Measurements from ENCODE around the gene ZKSCAN3. TPM values are rescaled to one million over a fixed set of nuclear protein-coding genes. Genes with fewer than 3 reads are reported as not detected.

The ZKSCAN3 gene
- total and polyA plus RNA-seq, 10 of the 15 experiments (the other 5 are each of a cell fraction or from before 2014, with no cell fraction given): 0.86 to 4.3 (median 3.1) TPM

DNA sequence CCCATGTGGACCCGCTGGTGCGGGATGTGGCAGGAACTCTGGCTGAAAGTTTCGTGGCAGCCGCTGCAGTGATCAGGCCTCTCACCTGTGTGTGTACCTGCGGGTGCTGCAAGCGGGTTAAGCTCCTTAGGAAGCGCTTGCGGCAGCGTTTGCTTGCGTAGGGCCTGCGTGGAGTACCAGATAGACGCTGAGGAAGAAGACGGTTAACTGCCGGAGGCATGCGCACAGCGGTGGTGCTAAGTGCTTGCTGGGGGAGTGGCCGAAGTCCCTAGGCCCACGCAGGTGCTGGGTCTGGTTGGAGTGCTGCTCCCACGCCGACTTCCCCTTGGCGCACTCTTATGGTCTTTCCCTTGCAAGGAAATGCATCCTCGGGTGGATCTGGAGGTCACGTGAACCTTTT is 36.8 kb upstream of the ZKSCAN3 start:
- DNase-seq (ENCODE audit: low read depth, low spot score) (no peak), FAIRE-seq (no peak), ATAC-seq (no peak)
- Histone ChIP-seq H3K9ac (ENCODE audit: control insufficient read depth, insufficient read depth, low read length) (no peak overlapping the region), H3K27ac (ENCODE audit: control insufficient read depth, insufficient read depth) (no peak overlapping the region), H3K36me3 (ENCODE audit: control insufficient read depth in 2 of 2, insufficient read depth in 2 of 2, low read length in 1 of 2) (no peaks in the 10 kb centered on the region), H3K79me2 (ENCODE audit: control insufficient read depth, insufficient read depth, low read length) (no peaks in the 10 kb centered on the region), H3K4me3 (no peak overlapping the region), H2AFZ (ENCODE audit: control insufficient read depth, low read depth, low read length) (no peak overlapping the region), H4K20me1 (ENCODE audit: control insufficient read depth, insufficient read depth) (no peaks in the 10 kb centered on the region), H3K4me2 (ENCODE audit: control insufficient read depth, insufficient read depth) (no peak overlapping the region), H3K27me3 (replicated peaks in 1 of 2; ENCODE audit: control insufficient read depth in 2 of 2, insufficient read depth in 2 of 2, low read length in 1 of 2) (no peaks in the 10 kb centered on the region), H3K9me3 (replicated peaks; ENCODE audit: control insufficient read depth, insufficient read depth, low read length) (no peaks in the 10 kb centered on the region), H3K4me1 (ENCODE audit: control insufficient read depth, insufficient read depth, low read length) (no peaks in the 10 kb centered on the region; the same call in 1 of the 2 replicates)
- ChIA-PET RAD21 (ENCODE audit: unreplicated experiment) (no interaction called here), CTCF (interaction anchor here (0.7 to 1.7 kb wide), 2 partner anchors 27 to 70 kb away, joined by 3 to 6 read pairs; no protein-coding TSS in a partner anchor), SMC1A (ENCODE audit: uncharacterized antibody, unreplicated experiment) (interaction anchor here (0.7 to 1.6 kb wide), 2 partner anchors 15 to 37 kb away, joined by 3 to 4 read pairs; partner anchors contain the start of gene ZKSCAN3), POLR2A (no interaction called here)
- 86% methylated on average over 23 of the region's 23 CpGs for WGBS (ENCODE audit: insufficient coverage, insufficient replicate concordance, low lambda C conversion rate, missing lambda C conversion rate)
- BruUV-seq (replicated peaks): no TSS peak
- in situ Hi-C loops (cut with MboI) (no loop called here), intact Hi-C loops (cut with micrococcal nuclease; ENCODE audit: unreplicated experiment) (no loop called here)
- TF ChIP-seq PML (IDR thresholded peaks at IDR 0.05; ENCODE audit: low read length): no peak
- TF ChIP-seq SREBF1 (IDR thresholded peaks at IDR 0.05; ENCODE audit: low read length): no peak
- no peak for TF ChIP-seq STAT3 (IDR thresholded peaks at IDR 0.05; ENCODE audit: low read depth, low read length)

DNA sequence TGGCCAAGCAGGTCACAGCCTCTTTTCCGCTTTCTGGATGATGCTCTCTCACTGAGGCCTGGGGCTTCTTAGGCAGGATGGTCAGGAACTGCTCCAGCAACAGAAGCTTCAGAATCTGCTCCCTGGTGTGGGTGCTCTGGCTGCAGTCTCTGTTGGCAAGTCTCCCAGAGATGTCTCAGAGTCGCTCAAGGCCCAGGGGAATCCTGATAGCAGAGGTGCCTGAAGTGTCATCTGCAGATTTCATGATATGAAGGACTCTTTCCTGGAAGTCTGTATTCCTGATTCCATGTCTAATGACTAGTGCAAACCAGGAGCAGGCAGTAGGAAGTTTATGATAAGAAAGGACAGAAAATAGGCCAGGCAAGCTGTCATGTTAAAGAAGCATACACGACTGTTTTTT is 34.1 kb upstream of the ZKSCAN3 start:
- WGBS (ENCODE audit: insufficient coverage, insufficient replicate concordance, low lambda C conversion rate, missing lambda C conversion rate): 43% methylated on average over 3 of the region's 3 CpGs
- TF ChIP-seq RAD21 (IDR thresholded peaks at IDR 0.05; ENCODE audit: insufficient read depth, low read depth, low read length) (no peak), E2F4 (IDR thresholded peaks at IDR 0.05; ENCODE audit: low read depth, low read length) (no peak), PAX5 (IDR thresholded peaks at IDR 0.05; ENCODE audit: borderline replicate concordance, low read depth, low read length) (no peak), TCF3 (IDR thresholded peaks at IDR 0.05; ENCODE audit: borderline replicate concordance, insufficient read depth, low read depth, low read length) (no peak), CBX5 (IDR thresholded peaks at IDR 0.05; ENCODE audit: low read depth) (no peak), ZNF24 (IDR thresholded peaks at IDR 0.05) (no peak), ZSCAN29 (IDR thresholded peaks at IDR 0.05) (no peak), SUPT20H (IDR thresholded peaks at IDR 0.05; ENCODE audit: borderline replicate concordance, control insufficient read depth, low read depth, low read length) (no peak), ZBED1 (IDR thresholded peaks at IDR 0.05; ENCODE audit: borderline replicate concordance) (no peak), MYB (IDR thresholded peaks at IDR 0.05; ENCODE audit: borderline replicate concordance, low read depth, low read length) (no peak)
- TF ChIP-seq, protein P1, sequence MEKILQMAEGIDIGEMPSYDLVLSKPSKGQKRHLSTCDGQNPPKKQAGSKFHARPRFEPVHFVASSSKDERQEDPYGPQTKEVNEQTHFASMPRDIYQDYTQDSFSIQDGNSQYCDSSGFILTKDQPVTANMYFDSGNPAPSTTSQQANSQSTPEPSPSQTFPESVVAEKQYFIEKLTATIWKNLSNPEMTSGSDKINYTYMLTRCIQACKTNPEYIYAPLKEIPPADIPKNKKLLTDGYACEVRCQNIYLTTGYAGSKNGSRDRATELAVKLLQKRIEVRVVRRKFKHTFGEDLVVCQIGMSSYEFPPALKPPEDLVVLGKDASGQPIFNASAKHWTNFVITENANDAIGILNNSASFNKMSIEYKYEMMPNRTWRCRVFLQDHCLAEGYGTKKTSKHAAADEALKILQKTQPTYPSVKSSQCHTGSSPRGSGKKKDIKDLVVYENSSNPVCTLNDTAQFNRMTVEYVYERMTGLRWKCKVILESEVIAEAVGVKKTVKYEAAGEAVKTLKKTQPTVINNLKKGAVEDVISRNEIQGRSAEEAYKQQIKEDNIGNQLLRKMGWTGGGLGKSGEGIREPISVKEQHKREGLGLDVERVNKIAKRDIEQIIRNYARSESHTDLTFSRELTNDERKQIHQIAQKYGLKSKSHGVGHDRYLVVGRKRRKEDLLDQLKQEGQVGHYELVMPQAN (conservative IDR thresholded peaks at IDR 0.05): no peak

More for the DNA sequence above, 34.1 kb upstream of the ZKSCAN3 start:
- Histone ChIP-seq H3K9ac (ENCODE audit: control insufficient read depth, insufficient read depth, low read length) (no peak overlapping the region), H3K4me2 (ENCODE audit: control insufficient read depth, insufficient read depth) (no peak overlapping the region), H3K36me3 (ENCODE audit: control insufficient read depth in 2 of 2, insufficient read depth in 2 of 2, low read length in 1 of 2) (no peaks in the 10 kb centered on the region), H3K9me3 (replicated peaks; ENCODE audit: control insufficient read depth, insufficient read depth, low read length) (no peaks in the 10 kb centered on the region), H3K79me2 (ENCODE audit: control insufficient read depth, insufficient read depth, low read length) (no peaks in the 10 kb centered on the region), H3K4me3 (no peak overlapping the region), H2AFZ (ENCODE audit: control insufficient read depth, low read depth, low read length) (no peak overlapping the region), H3K27ac (ENCODE audit: control insufficient read depth, insufficient read depth) (no peak overlapping the region), H3K4me1 (ENCODE audit: control insufficient read depth, insufficient read depth, low read length) (no peaks in the 10 kb centered on the region; the same call in 1 of the 2 replicates), H3K27me3 (replicated peaks in 1 of 2; ENCODE audit: control insufficient read depth in 2 of 2, insufficient read depth in 2 of 2, low read length in 1 of 2) (no peaks in the 10 kb centered on the region), H4K20me1 (ENCODE audit: control insufficient read depth, insufficient read depth) (no peaks in the 10 kb centered on the region)
- ChIA-PET SMC1A (ENCODE audit: uncharacterized antibody, unreplicated experiment) (no interaction called here), POLR2A (no interaction called here), RAD21 (ENCODE audit: unreplicated experiment) (no interaction called here), CTCF (no interaction called here)
- no TSS peak for BruUV-seq (replicated peaks)
- no peak for DNase-seq (ENCODE audit: low read depth, low spot score)
- in situ Hi-C loops (cut with MboI) (no loop called here), intact Hi-C loops (cut with micrococcal nuclease; ENCODE audit: unreplicated experiment) (no loop called here)
- FAIRE-seq: no peak
- ATAC-seq: no peak

All from GM12878 (cell line).